ENCODE measurements around the gene GTF2F1.
"Not testable (repeated sequence)": the region's sequence is repeated elsewhere in the genome, so short reads cannot be mapped to it uniquely, and the experiment has no call there.

Gene GTF2F1

GRCh38 chr19:6431891-6432290 lies 38.9 kb upstream of the GTF2F1 start:
- TF ChIP-seq EZH2 (IDR thresholded peaks at IDR 0.05; ENCODE audit: borderline replicate concordance, low read length) (no peak), CTCF (IDR thresholded peaks at IDR 0.05; ENCODE audit: low read length) (no peak)
- Histone ChIP-seq H3K4me1 (ENCODE audit: insufficient read depth, low read length, severe bottlenecking) (no peaks in the 10 kb centered on the region), H3K4me2 (ENCODE audit: low read length) (no peak overlapping the region), H3K79me2 (ENCODE audit: insufficient read depth, low read length) (no peaks in the 10 kb centered on the region), H4K20me1 (ENCODE audit: insufficient read depth, low read length) (no peaks in the 10 kb centered on the region), H3F3A (ENCODE audit: insufficient read depth, low read length) (no peaks in the 10 kb centered on the region), H2AFZ (ENCODE audit: low read length) (no peak overlapping the region), H3K9me3 (ENCODE audit: low read length) (no peaks in the 10 kb centered on the region), H3K9me2 (ENCODE audit: low read depth, low read length) (no peaks in the 10 kb centered on the region), H3K27ac (ENCODE audit: low read depth, low read length, poor library complexity, severe bottlenecking) (no peak overlapping the region), H3K9ac (ENCODE audit: low read length) (no peak overlapping the region), H3K4me3 (ENCODE audit: low read depth, low read length, poor library complexity, severe bottlenecking) (no peak overlapping the region), H3K36me3 (ENCODE audit: insufficient read depth, low read length) (no peaks in the 10 kb centered on the region; the same call in 1 of the 2 replicates), H3K27me3 (ENCODE audit: insufficient read depth, low read length) (no peaks in the 10 kb centered on the region)

- Histone ChIP-seq H4K20me1 (ENCODE audit: insufficient read depth, low read length) (no peaks in the 10 kb centered on the region), H3F3A (ENCODE audit: insufficient read depth, low read length) (no peaks in the 10 kb centered on the region), H3K36me3 (ENCODE audit: insufficient read depth, low read length) (no peaks in the 10 kb centered on the region), H3K9ac (ENCODE audit: low read length) (no peak overlapping the region), H3K27me3 (ENCODE audit: insufficient read depth, low read length) (no peaks in the 10 kb centered on the region), H3K4me3 (ENCODE audit: low read depth, low read length, poor library complexity, severe bottlenecking) (no peak overlapping the region), H3K4me1 (ENCODE audit: insufficient read depth, low read length, severe bottlenecking) (peaks cover 6% of the 10 kb centered on the region), H3K4me2 (ENCODE audit: low read length) (no peak overlapping the region), H3K9me2 (ENCODE audit: low read depth, low read length) (no peaks in the 10 kb centered on the region), H3K79me2 (ENCODE audit: insufficient read depth, low read length) (no peaks in the 10 kb centered on the region), H3K27ac (ENCODE audit: low read depth, low read length, poor library complexity, severe bottlenecking) (no peak overlapping the region), H3K9me3 (ENCODE audit: low read length) (no peaks in the 10 kb centered on the region), H2AFZ (ENCODE audit: low read length) (no peak overlapping the region)
- TF ChIP-seq EZH2 (IDR thresholded peaks at IDR 0.05; ENCODE audit: borderline replicate concordance, low read length) = no peak
Observed at GRCh38 chr19:6429419-6430221, 36.7 kb upstream of the GTF2F1 start.

DNA sequence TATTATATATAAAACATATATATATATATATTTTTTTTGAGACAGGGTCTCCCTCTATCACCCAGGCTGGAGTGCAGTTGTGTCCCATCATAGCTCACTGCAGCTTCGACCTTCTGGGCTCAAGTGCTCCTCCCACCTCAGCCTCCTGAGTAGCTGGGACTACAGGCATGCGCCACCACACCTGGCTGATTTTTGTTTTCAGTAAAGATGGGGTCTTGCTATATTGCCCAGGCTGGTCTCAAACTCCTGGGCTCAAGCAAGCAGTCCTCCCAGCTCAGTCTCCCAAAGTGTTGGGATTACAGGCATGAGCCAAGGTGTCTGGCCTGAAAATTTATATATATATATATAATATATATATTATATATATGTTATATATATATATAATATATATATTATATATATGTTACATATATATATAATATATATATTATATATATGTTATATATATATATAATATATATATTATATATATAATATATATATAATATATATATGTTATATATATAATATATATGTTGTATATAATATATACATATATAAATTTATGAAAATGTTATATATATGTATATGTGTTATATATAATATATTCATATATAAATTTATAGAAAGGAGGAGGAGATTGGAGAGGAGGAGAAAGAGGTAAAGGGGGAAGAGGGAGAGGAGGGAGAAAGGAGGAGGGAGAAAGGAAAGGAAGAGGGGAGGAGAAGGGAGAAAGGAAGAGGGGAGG lies 35.9 kb upstream of the GTF2F1 start:
- H2AFZ ChIP-seq (ENCODE audit: low read length); H3K36me3 ChIP-seq (ENCODE audit: insufficient read depth, low read length); H3K79me2 ChIP-seq (ENCODE audit: insufficient read depth, low read length); H3K27me3 ChIP-seq (ENCODE audit: insufficient read depth, low read length); H3K4me2 ChIP-seq (ENCODE audit: low read length); H3K4me3 ChIP-seq (ENCODE audit: low read depth, low read length, poor library complexity, severe bottlenecking); H3K9me2 ChIP-seq (ENCODE audit: low read depth, low read length); H3F3A ChIP-seq (ENCODE audit: insufficient read depth, low read length); H4K20me1 ChIP-seq (ENCODE audit: insufficient read depth, low read length); H3K27ac ChIP-seq (ENCODE audit: low read depth, low read length, poor library complexity, severe bottlenecking); H3K9ac ChIP-seq (ENCODE audit: low read length); H3K4me1 ChIP-seq (ENCODE audit: insufficient read depth, low read length, severe bottlenecking); H3K9me3 ChIP-seq (ENCODE audit: low read length): not testable (repeated sequence)

DNA sequence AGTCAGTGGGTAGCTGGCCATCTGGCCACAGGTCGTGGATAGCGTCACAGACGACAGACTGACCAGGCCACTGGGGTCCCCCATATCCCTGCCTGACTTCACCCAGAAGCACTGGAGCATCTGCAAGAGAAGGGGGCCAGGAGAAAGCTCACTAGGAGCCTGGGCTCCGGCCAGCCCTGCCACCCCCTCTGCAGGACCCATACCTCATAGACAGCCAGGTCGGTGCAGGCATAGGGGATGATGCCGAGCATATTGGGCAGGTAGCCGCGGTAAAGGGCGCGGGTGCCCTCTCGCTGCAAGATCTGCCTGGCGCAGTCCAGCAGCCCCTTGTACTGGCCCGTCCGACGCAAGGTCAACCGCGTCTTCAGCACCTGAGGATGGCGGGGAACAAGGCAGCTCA lies 34.2 kb upstream of the GTF2F1 start:
- no peak overlapping the region for H3K9ac ChIP-seq (ENCODE audit: low read length)
- no peaks in the 10 kb centered on the region for H3K9me3 ChIP-seq (ENCODE audit: low read length)
- peaks cover 16% of the 10 kb centered on the region; the same call in 1 of the 2 replicates for H3K36me3 ChIP-seq (ENCODE audit: insufficient read depth, low read length)
- no peaks in the 10 kb centered on the region for H3K9me2 ChIP-seq (ENCODE audit: low read depth, low read length)
- no peak overlapping the region for H3K27ac ChIP-seq (ENCODE audit: low read depth, low read length, poor library complexity, severe bottlenecking)
- no peaks in the 10 kb centered on the region for H3F3A ChIP-seq (ENCODE audit: insufficient read depth, low read length)
- no peaks in the 10 kb centered on the region for H4K20me1 ChIP-seq (ENCODE audit: insufficient read depth, low read length)
- no peaks in the 10 kb centered on the region for H3K27me3 ChIP-seq (ENCODE audit: insufficient read depth, low read length)
- H2AFZ ChIP-seq (ENCODE audit: low read length) = no peak overlapping the region
- no peak overlapping the region for H3K4me2 ChIP-seq (ENCODE audit: low read length)
- H3K4me3 ChIP-seq (ENCODE audit: low read depth, low read length, poor library complexity, severe bottlenecking) = no peak overlapping the region
- TF ChIP-seq EZH2 (IDR thresholded peaks at IDR 0.05; ENCODE audit: borderline replicate concordance, low read length) (no peak), CTCF (IDR thresholded peaks at IDR 0.05; ENCODE audit: low read length) (no peak)
- peaks cover 20% of the 10 kb centered on the region for H3K79me2 ChIP-seq (ENCODE audit: insufficient read depth, low read length)
- H3K4me1 ChIP-seq (ENCODE audit: insufficient read depth, low read length, severe bottlenecking) = peaks cover 21% of the 10 kb centered on the region

Data from OCI-LY1 (cell line).